Activated effector memory CD4-positive, alpha-beta T cell treated with Interleukin-2 at 50 U/mL for 16 hours (primary cell): ENCODE data around the gene NUDT3.

ENCODE experiments used
- DNase-seq: peaks from one replicate; pipeline ENCODE4 v3.0.0-alpha.2; 2020

NUDT3 gene

DNA sequence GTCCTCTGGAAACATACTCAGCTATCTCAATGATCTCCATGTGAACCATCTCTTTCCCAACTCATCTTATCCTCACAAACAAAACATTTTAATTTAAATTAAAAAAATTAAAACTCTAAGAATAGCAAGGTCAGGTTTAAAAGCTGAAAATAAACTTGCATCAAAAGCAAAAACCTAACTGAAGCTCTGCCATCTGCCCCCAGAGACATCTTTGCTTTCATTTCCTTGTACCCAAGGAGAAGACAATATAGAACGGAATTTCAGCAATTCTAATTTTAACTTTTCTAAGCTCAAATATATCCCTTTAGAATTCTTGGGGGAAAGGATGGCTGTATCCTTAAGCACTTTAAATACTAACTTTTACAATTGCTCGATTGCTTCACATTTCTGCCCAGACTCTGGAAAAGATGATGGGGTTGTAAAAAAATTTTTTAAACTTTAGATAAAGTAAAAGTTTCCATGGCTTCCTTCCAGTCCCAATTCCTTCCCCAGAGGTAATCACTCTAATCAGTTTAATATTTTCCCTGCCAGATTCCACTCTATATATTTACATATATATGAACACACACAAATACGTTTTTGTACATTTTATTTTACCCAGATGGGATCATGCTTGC lies 74.5 kb downstream of the NUDT3 start:
- DNase-seq: no peak

GRCh38 chr6:34317172-34317477 lies 75.3 kb downstream of the NUDT3 start:
- DNase-seq: no peak

- no peak for DNase-seq
Measured at GRCh38 chr6:34316431-34317171, 75.9 kb downstream of the NUDT3 start.

DNA sequence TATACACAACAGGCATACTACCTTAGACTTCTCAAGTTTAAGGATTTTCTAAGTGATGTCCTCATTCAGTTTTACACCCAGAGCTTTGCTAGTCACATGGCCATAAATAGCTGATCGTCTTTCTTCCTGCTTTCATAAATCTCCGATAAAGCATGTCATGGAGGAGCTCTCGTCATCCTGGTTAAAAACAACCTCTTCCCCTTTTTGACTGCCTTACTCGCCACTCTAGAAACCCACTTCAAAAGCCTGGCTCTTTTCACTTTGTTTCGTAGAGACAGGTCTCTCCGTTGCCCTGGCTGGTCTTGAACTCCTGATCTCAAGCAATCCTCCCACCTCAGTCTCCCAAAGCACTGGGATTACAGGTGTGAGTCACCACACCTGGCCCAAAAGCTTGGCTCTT lies 76.7 kb downstream of the NUDT3 start:
- no peak for DNase-seq

DNA sequence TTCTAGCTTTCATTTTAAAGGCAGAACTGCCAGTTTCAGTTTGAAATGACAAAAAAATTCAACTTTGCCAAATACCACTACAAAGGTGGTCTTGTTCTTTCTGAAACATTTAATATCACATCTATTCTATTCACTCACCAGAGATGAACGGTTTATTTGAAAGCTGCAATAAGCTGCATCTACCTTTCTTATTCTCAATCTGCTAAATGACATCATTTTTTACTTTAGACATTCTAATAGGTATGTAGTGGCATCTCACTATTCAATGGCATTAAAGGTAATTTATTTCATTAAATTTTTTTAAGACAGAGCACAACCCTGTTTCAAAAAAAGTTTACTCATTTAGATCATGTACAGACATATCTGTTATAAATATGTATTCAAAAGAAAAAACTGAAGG lies 77.2 kb downstream of the NUDT3 start:
- no peak for DNase-seq

DNA sequence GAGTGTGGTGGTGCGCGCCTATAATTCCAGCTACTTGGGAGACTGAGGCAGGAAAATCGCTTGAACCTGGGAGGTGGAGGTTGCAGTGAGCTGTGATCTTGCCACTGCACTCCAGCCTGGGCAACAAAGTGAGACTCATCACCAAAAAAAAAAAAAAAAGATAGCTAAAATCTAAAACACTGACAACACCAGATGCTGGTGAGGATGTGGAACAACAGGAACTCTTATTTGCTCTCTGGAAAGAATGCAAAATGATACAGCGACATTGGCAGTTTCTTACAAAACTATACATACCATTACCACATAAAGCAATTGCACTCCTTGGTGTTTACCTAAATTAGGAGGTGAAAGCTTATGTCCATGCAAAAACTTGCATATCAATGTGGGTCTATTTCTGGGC lies 80.2 kb downstream of the NUDT3 start:
- no peak for DNase-seq

DNA sequence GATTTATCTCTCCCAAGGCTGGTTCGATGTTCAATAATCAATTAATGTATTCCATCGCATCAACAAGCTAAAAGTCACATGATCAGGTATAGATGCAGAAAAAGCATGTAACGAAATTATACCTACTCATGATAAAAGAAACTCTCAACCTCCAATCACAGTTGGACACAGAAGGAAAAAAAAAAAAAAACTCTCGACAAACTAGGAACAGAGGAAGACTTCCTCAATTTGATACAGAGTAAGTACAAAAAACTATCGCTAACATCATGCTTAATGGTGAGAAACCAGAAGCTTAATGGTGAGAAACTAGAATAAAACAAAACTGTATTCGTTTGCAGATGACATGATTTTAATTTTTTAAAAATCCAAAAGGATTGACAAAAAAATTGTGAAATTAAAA lies 81.7 kb downstream of the NUDT3 start:
- no peak for DNase-seq

GRCh38 chr6:34308483-34308882 lies 84.0 kb downstream of the NUDT3 start:
- no peak for DNase-seq

GRCh38 chr6:34305982-34306708 lies 86.3 kb downstream of the NUDT3 start:
- no peak for DNase-seq

GRCh38 chr6:34305497-34305896 lies 87.0 kb downstream of the NUDT3 start:
- no peak for DNase-seq

DNA sequence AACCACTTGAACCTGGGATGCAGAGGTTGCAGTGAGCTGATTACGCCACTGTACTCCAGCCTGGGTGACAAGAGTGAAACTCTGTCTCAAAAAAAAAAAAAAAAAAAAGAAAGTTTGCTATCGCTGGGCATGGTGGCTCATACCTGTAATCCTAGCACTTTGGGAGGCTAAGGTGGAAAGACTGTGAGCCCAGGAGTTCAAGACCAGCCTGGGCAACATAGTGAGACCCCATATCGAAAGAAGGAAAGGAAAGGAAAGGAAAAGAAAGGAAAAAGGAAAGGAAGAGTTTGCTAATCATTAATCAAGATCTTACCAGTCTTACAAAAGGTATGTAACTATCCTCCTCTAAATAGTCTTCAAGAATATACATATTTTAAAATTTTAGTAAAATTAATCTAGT lies 88.3 kb downstream of the NUDT3 start:
- DNase-seq: no peak

DNA sequence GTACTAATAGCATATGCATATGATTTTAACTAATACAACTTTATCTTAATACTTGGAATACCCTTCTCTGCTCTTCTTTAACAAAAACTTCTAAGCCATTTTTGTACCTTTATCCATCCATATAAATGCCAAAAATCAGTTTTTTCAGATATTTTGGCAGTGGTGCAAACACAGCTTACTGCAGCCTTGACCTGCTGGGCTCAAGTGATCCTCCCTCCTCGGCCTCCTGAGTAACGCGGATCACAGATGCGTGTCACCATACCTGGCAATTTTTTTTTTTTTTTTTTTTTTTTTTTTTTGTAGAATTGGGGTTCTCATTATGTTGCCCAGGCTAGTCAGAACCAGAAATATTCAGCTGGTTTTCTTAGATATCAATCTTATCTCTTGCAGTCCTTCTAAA lies 89.5 kb downstream of the NUDT3 start:
- no peak for DNase-seq

DNA sequence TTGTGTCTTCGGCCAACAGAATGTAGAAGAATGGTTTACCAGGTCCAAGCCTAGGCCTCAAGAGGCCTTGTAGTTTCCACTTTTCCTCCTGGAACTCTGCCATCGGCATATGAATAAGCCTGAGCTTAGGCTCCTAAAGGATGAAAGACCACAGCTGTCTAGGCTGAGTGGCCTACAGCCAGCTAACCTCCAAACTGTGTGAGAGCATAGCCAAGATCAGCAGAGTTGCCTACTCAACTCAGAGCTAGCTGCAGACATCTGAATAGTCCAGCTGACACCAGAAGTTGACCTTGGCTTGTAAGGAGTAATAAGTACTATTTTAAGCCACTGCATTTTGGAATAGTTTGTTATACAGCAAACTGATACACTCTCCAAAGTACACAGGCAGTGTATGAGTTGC lies 91.1 kb downstream of the NUDT3 start:
- no peak for DNase-seq

- DNase-seq: no peak
Measured at GRCh38 chr6:34300332-34300751, 92.1 kb downstream of the NUDT3 start.

- no peak for DNase-seq
Measured at GRCh38 chr6:34298941-34299340, 93.5 kb downstream of the NUDT3 start.

DNA sequence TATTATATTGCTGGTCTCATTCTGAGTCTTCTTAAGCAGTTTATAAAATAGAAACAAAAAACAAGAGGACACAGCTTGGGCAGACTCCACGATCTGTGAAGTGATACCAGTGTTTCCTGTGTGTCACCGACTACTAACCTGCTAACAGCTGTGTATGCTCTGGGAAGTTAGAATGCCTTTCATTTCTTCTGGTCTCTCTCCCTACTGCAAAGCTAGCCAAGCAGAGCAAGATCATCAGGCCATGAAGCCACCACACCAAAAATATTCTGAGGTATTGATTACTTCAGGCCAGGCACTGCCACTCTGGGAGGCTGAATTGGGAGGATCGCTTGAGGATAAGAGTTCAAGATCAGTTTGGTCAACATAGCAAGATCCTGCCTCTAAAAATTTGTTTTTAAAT lies 96.7 kb downstream of the NUDT3 start:
- no peak for DNase-seq

DNA sequence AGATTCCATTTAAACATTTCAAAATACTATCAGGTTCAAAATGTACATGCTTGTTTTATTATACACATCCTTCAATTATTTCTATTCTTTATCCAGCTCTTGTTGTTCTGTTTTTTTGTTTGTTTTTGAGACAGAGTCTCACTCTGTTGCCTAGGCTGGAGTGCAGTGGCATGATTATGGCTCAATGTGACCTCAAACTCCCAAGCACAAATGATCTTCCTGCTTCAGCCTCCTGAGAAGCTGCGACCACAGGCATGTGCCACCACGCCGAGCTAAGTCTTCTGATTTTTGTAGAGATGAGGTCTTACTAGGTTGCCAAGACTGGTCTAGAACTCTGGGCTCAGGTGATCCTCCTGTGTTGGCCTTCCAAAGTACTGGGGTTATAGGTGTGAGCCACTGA lies 99.5 kb downstream of the NUDT3 start:
- DNase-seq: no peak

- DNase-seq: no peak
Measured at GRCh38 chr6:34289137-34289536, 103.3 kb downstream of the NUDT3 start.

DNA sequence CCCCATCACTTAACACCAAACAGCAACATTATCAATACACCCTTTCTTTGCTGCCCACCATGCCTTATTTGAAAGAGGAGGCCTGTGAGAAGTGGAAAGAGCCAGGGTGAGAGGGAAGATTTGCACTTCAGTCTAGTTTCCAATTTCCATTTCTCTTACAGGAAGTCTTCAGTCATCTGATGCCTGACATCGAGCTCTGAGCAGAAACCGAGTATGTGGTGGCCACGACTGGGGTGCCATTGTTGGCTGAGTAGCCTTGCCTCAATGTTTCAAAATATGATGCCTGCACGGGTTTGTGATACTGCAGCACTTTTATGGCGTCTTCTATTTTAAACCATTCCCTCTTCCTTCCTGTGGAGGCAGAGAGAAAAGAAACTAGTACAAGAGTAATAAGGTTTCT lies 103.9 kb downstream of the NUDT3 start:
- no peak for DNase-seq

DNA sequence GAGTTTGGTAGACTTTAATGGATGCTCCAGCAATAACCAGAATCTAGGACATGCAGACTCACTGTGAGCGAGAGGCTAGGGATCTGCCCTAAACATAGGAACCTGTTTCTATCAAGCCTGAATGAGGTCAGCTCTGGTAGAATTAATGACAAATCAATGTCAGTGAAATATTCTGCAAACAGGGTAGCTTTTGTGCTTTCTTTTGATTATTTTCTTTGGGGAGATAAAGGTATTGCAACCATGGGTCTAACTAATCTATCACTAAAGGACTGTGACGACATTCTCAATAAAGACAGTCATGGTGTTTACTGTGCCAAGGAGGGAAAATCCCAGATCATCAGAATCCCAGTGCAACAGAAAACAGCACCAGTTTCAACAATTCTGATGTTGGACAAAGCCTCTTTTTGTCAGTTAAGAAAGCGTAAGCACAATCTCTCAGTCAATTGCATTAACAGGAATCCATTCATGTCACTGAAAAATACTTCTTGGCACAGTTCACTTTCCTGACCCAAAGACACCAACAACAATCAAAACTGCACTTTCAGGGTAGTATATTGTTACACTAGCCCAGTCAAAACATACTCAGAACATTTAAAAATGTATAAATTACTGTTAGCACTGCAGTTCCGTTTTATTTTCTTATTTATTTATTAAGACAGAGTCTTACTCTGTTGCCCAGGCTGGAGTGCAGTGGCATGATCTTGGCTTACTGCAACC lies 106.9 kb downstream of the NUDT3 start:
- no peak for DNase-seq

- DNase-seq: no peak
Measured at GRCh38 chr6:34284563-34285447, 107.7 kb downstream of the NUDT3 start.

- no peak for DNase-seq
Measured at GRCh38 chr6:34281702-34282334, 110.7 kb downstream of the NUDT3 start.
